Common myeloid progenitor, CD34-positive (primary cell): ENCODE data around the gene UNCX.
"Not testable (repeated sequence)": the region's sequence is repeated elsewhere in the genome, so short reads cannot be mapped to it uniquely, and the experiment has no call there.

Source experiments
- CTCF ChIA-PET: fragments of 350-600 bp; sonication (Branson Sonifier 250); formaldehyde crosslinking; loops from one replicate; lab custom pipeline; 2021; ENCODE audit warnings: antibody characterized with exemption; lab: Charles Lee
- POLR2A ChIA-PET: fragments of 350-600 bp; sonication (Branson Sonifier 250); formaldehyde crosslinking; loops from one replicate; lab custom pipeline; 2021; ENCODE audit warnings: antibody characterized with exemption; lab: Charles Lee
- DNase-seq, 3 donors: peaks; one replicate each; pipeline versions ENCODE4 v3.0.0 to v3.0.0-alpha.2; 2013
- H3K27ac ChIP-seq, 2 experiments: 1 replicate in 1 of 2; 2 replicates in 1 of 2; pipeline ENCODE4 v1.7.0; 2013; ENCODE audit warnings: inconsistent platforms in 2 of 2, low read length in 2 of 2, mild to moderate bottlenecking in 2 of 2, low read depth in 1 of 2, moderate library complexity in 1 of 2; ENCODE audit not compliant: severe bottlenecking in 2 of 2, insufficient read depth in 1 of 2, poor library complexity in 1 of 2
- H3K27me3 ChIP-seq, 5 experiments: replicated peaks in 2 of 5; 1 replicate in 3 of 5; 2 replicates in 2 of 5; pipeline versions ENCODE4 v1.6.1 to v1.7.0; 2013; ENCODE audit warnings: low read length in 4 of 5, mild to moderate bottlenecking in 2 of 5, moderate library complexity in 2 of 5, inconsistent platforms in 1 of 5; ENCODE audit not compliant: insufficient read depth in 5 of 5, control insufficient read depth in 4 of 5
- H3K36me3 ChIP-seq, 4 experiments: 1 replicate in 2 of 4; 2 replicates in 2 of 4; pipeline versions ENCODE4 v1.6.1 to v1.7.0; 2013; ENCODE audit warnings: low read length in 3 of 4, control low read depth in 1 of 4, mild to moderate bottlenecking in 1 of 4; ENCODE audit not compliant: control insufficient read depth in 4 of 4, insufficient read depth in 4 of 4
- H3K4me1 ChIP-seq, 4 experiments: 1 replicate in 3 of 4; 2 replicates in 1 of 4; pipeline versions ENCODE4 v1.6.1 to v1.7.1; 2013; ENCODE audit warnings: low read length in 3 of 4, mild to moderate bottlenecking in 3 of 4, control low read depth in 1 of 4, inconsistent platforms in 1 of 4, moderate library complexity in 1 of 4; ENCODE audit not compliant: control insufficient read depth in 4 of 4, insufficient read depth in 4 of 4; ENCODE audit errors: control extremely low read depth in 1 of 4
- H3K4me3 ChIP-seq, 7 experiments: 1 replicate in 4 of 7; 2 replicates in 3 of 7; pipeline versions ENCODE4 v1.5.1 to v1.7.0; 2013; ENCODE audit warnings: mild to moderate bottlenecking in 7 of 7, low read length in 6 of 7, moderate library complexity in 6 of 7, inconsistent platforms in 2 of 7, low read depth in 2 of 7, control low read depth in 1 of 7; ENCODE audit not compliant: insufficient read depth in 4 of 7, control insufficient read depth in 1 of 7; ENCODE audit errors: extremely low read depth in 1 of 7
- H3K9me3 ChIP-seq, 5 experiments: 1 replicate in 4 of 5; 2 replicates in 1 of 5; pipeline versions ENCODE4 v1.6.1 to v1.7.1; 2013; ENCODE audit warnings: low read length in 4 of 5, mild to moderate bottlenecking in 2 of 5, inconsistent platforms in 1 of 5, low read depth in 1 of 5, moderate library complexity in 1 of 5; ENCODE audit not compliant: control insufficient read depth in 4 of 5, insufficient read depth in 2 of 5; ENCODE audit errors: control extremely low read depth in 1 of 5
- WGBS: methylation state at CpG from one replicate; pipeline ENCODE4 v1.1.5; 2013; ENCODE audit not compliant: insufficient coverage; 5-methylcytosine and 5-hydroxymethylcytosine counted together

Gene UNCX

GRCh38 chr7:1275451-1276381 lies 43.0 kb downstream of the UNCX start:
- POLR2A ChIA-PET = no interaction called here
- no peaks in the 10 kb centered on the region for H3K36me3 ChIP-seq
- H3K9me3 ChIP-seq = peaks cover 0 to 2% (median 0%) of the 10 kb centered on the region in 5 experiments
- H3K27ac ChIP-seq = no peak overlapping the region
- peaks cover 0 to 36% (median 0%) of the 10 kb centered on the region in 5 experiments for H3K27me3 ChIP-seq
- no peaks in the 10 kb centered on the region for H3K4me1 ChIP-seq
- 86% methylated on average over 48 of the region's 61 CpGs for WGBS
- DNase-seq = peak in 2 of 3 donors; percentile 4 to 8
- no peak overlapping the region for H3K4me3 ChIP-seq
- CTCF ChIA-PET = no interaction called here

DNA sequence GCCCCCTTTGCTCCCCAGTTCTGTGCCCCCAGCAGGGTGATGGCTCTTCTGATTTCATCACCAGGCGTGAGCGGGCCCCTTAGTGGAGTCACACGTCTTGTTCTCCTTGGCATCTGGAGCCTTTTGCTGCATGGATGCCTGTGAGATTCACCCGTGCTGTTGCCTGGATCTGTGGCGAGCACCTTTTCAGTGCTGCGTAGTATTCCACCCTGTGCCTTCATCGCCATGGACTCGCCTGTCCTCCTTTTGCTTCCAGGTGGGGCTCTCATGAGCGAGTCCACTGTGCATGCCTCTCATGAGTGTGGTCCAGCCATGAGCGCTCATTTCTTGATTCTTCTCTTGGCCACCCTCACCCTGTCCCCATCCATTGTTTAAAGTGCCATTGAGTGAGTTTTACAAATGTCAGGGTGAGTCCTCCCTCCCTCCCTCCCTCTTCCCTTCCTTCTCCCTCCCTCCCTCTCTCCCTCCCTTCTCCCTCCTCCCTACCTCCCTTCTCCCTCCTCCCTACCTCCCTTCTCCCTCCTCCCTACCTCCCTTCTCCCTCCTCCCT lies 44.0 kb downstream of the UNCX start:
- DNase-seq = no peak
- POLR2A ChIA-PET = no interaction called here
- CTCF ChIA-PET = no interaction called here
- peaks cover 0 to 2% (median 0%) of the 10 kb centered on the region in 5 experiments for H3K9me3 ChIP-seq
- H3K4me1 ChIP-seq = no peaks in the 10 kb centered on the region
- WGBS = 97% methylated on average over 9 of the region's 10 CpGs
- no peak overlapping the region for H3K4me3 ChIP-seq
- no peak overlapping the region for H3K27ac ChIP-seq
- no peaks in the 10 kb centered on the region for H3K36me3 ChIP-seq
- H3K27me3 ChIP-seq = peaks cover 0 to 27% (median 0%) of the 10 kb centered on the region in 5 experiments

DNA sequence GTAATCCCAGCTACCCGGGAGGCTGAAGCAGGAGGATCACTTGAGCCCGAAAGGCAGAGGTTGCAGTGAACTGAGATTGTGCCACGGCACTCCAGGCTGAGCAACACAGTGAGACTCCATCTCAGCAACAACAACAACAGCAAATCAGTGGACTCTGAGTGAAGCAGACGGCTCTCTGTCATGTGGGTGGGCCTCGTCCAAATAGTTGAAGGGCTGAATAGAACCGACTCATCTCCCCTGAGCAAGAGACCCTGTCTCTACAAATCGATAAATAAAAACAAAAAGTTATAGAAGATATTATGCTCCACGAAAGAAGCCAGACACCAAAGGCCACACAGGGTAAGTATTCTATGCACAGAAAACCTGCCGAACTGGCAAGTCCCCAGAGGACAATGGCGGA lies 45.9 kb downstream of the UNCX start:
- ChIA-PET POLR2A (no interaction called here), CTCF (no interaction called here)
- Histone ChIP-seq H3K36me3 (no peaks in the 10 kb centered on the region), H3K9me3 (peaks cover 0 to 3% (median 0%) of the 10 kb centered on the region in 5 experiments), H3K4me3 (no peak overlapping the region), H3K27me3 (peaks cover 0 to 31% (median 0%) of the 10 kb centered on the region in 5 experiments), H3K27ac (no peak overlapping the region), H3K4me1 (no peaks in the 10 kb centered on the region)
- WGBS = 94% methylated on average over 8 of the region's 10 CpGs
- no peak for DNase-seq

- no peaks in the 10 kb centered on the region for H3K4me1 ChIP-seq
- WGBS = 95% methylated on average over 14 of the region's 16 CpGs
- DNase-seq = no peak
- POLR2A ChIA-PET = interaction anchor here (0.6 kb wide), 1 partner anchor 15 kb away, joined by 3 read pairs; no protein-coding TSS in a partner anchor
- H3K4me3 ChIP-seq = no peak overlapping the region
- peaks cover 0 to 33% (median 0%) of the 10 kb centered on the region in 5 experiments for H3K27me3 ChIP-seq
- H3K36me3 ChIP-seq = no peaks in the 10 kb centered on the region
- CTCF ChIA-PET = no interaction called here
- H3K9me3 ChIP-seq = peaks cover 0 to 3% (median 0%) of the 10 kb centered on the region in 5 experiments
- no peak overlapping the region for H3K27ac ChIP-seq
Measured at GRCh38 chr7:1279041-1279440, 46.4 kb downstream of the UNCX start.

DNA sequence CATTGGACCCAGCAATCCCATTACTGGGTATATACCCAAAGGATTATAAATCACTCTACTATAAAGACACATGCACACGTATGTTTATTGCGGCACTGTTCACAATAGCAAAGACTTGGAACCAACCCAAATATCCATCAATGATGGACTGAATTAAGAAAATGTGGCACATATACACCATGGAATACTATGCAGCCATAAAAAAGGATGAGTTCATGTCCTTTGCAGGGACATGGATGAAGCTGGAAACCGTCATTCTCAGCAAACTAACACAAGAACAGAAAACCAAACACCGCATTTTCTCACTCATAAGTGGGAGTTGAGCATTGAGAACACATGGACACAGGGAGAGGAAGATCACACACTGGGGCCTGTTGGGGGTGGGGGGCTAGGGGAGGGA lies 47.2 kb downstream of the UNCX start:
- WGBS = no CpG with 5 or more reads among the region's 4 CpGs
- H3K4me3 ChIP-seq, CTCF ChIA-PET, H3K27ac ChIP-seq, DNase-seq, H3K9me3 ChIP-seq, H3K4me1 ChIP-seq, H3K36me3 ChIP-seq: not testable (repeated sequence)
- POLR2A ChIA-PET = interaction anchor here (0.6 kb wide), 1 partner anchor 14 kb away, joined by 3 read pairs; no protein-coding TSS in a partner anchor
- peaks cover 0 to 33% (median 0%) of the 10 kb centered on the region in 5 experiments for H3K27me3 ChIP-seq

DNA sequence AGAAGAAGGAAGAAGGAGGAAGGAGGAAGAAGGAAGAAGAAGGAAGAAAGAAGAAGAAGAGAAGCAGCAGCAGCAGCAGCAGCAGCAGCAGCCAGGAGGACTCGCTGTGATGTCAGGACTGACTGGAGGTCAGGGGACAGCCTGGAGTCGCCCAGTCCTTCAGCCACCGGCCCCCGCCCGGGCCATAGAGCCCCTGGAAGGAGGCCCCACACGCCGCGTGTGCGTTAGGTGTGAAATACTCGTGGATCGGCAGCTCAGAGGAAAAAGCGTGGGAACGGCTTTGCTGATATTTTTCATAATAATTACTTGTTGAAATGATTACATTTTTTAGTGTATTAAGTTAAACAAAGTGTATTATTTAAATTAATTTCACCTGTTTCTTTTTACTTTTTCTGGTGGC lies 48.4 kb downstream of the UNCX start:
- Histone ChIP-seq H3K4me3 (no peak overlapping the region), H3K27me3 (peaks cover 0 to 38% (median 2%) of the 10 kb centered on the region in 5 experiments), H3K4me1 (no peaks in the 10 kb centered on the region), H3K9me3 (peaks cover 0 to 3% (median 0%) of the 10 kb centered on the region in 5 experiments), H3K36me3 (no peaks in the 10 kb centered on the region), H3K27ac (no peak overlapping the region)
- POLR2A ChIA-PET = no interaction called here
- CTCF ChIA-PET = no interaction called here
- peak in 1 of 3 donors; percentile 6 for DNase-seq
- WGBS = 83% methylated on average over 5 of the region's 13 CpGs

GRCh38 chr7:1282679-1283078 lies 50.0 kb downstream of the UNCX start:
- no peak for DNase-seq
- H3K27ac ChIP-seq = no peak overlapping the region
- H3K27me3 ChIP-seq = peaks cover 0 to 35% (median 2%) of the 10 kb centered on the region in 5 experiments
- WGBS = 83% methylated on average over 4 of the region's 5 CpGs
- ChIA-PET POLR2A (no interaction called here), CTCF (no interaction called here)
- H3K9me3 ChIP-seq = peaks cover 0 to 3% (median 0%) of the 10 kb centered on the region in 5 experiments
- no peaks in the 10 kb centered on the region for H3K36me3 ChIP-seq
- H3K4me3 ChIP-seq = no peak overlapping the region
- H3K4me1 ChIP-seq = no peaks in the 10 kb centered on the region
